H1 (cell line): ENCODE data around the gene CKAP4.

Experiments used
- EZH2 ChIP-seq: fragments of 200-600 bp; sonication (generic); IDR thresholded peaks from 2 replicates; pipeline ENCODE4 v1.7.1; 2012; ENCODE audit warnings: low read depth, mild to moderate bottlenecking, moderate library complexity, low read length, inconsistent platforms; ENCODE audit not compliant: severe bottlenecking
- TF ChIP-seq, protein P1 (sequence below), 3 experiments: IDR thresholded peaks; 1 replicate in 2 of 3; 2 replicates in 1 of 3; pipeline versions ENCODE4 v1.5.1 to v1.6.1; 2011; ENCODE audit warnings: low read length in 3 of 3, mild to moderate bottlenecking in 3 of 3, inconsistent platforms in 2 of 3, low read depth in 1 of 3, moderate library complexity in 1 of 3; ENCODE audit not compliant: insufficient read depth in 1 of 3; ENCODE audit errors: control extremely low read depth in 1 of 3
- TF ChIP-seq, protein P2 (sequence below): IDR thresholded peaks from 2 replicates; pipeline ENCODE4 v1.6.1; 2012; ENCODE audit warnings: inconsistent platforms

GRCh38 chr12:106229036-106229591 lies 18.7 kb downstream of the CKAP4 start:
- TF ChIP-seq, protein P1, sequence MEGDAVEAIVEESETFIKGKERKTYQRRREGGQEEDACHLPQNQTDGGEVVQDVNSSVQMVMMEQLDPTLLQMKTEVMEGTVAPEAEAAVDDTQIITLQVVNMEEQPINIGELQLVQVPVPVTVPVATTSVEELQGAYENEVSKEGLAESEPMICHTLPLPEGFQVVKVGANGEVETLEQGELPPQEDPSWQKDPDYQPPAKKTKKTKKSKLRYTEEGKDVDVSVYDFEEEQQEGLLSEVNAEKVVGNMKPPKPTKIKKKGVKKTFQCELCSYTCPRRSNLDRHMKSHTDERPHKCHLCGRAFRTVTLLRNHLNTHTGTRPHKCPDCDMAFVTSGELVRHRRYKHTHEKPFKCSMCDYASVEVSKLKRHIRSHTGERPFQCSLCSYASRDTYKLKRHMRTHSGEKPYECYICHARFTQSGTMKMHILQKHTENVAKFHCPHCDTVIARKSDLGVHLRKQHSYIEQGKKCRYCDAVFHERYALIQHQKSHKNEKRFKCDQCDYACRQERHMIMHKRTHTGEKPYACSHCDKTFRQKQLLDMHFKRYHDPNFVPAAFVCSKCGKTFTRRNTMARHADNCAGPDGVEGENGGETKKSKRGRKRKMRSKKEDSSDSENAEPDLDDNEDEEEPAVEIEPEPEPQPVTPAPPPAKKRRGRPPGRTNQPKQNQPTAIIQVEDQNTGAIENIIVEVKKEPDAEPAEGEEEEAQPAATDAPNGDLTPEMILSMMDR (IDR thresholded peaks at IDR 0.05; ENCODE audit: control extremely low read depth in 1 of 3, insufficient read depth in 1 of 3, low read depth in 1 of 3, low read length in 3 of 3), result no peak
- TF ChIP-seq, protein P2, sequence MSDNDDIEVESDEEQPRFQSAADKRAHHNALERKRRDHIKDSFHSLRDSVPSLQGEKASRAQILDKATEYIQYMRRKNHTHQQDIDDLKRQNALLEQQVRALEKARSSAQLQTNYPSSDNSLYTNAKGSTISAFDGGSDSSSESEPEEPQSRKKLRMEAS, result no peak
- TF ChIP-seq EZH2, result no peak
